ENCODE results near the gene IKZF2.
"Not testable (repeated sequence)": the region's sequence is repeated elsewhere in the genome, so short reads cannot be mapped to it uniquely, and the experiment has no call there.

IKZF2 gene

GRCh38 chr2:213066443-213066743 is 85.0 kb downstream of the IKZF2 start:
- H3K27me3 Mint-ChIP-seq: no peaks in the 10 kb centered on the region
- H3K27ac Mint-ChIP-seq: peak overlapping the region; percentile 8
- ATAC-seq (no peak), DNase-seq (no peak)
- H3K4me1 Mint-ChIP-seq: peaks cover 44% of the 10 kb centered on the region
- no peaks in the 10 kb centered on the region for H3K9me3 Mint-ChIP-seq
- H3K36me3 Mint-ChIP-seq (ENCODE audit: low read depth): no peaks in the 10 kb centered on the region
- peak overlapping the region; percentile 49 for H3K4me3 Mint-ChIP-seq

GRCh38 chr2:213065583-213066442 is 85.6 kb downstream of the IKZF2 start:
- Mint-ChIP-seq H3K4me3 (peak overlapping the region; percentile 49), H3K36me3 (ENCODE audit: low read depth) (no peaks in the 10 kb centered on the region), H3K27me3 (no peaks in the 10 kb centered on the region), H3K4me1 (peaks cover 44% of the 10 kb centered on the region), H3K9me3 (no peaks in the 10 kb centered on the region), H3K27ac (peak overlapping the region; percentile 8)
- no peak for DNase-seq
- ATAC-seq: peak; percentile 46

- no peaks in the 10 kb centered on the region for H3K36me3 Mint-ChIP-seq (ENCODE audit: low read depth)
- H3K4me1 Mint-ChIP-seq: peaks cover 36% of the 10 kb centered on the region
- DNase-seq: no peak
- H3K27me3 Mint-ChIP-seq: no peaks in the 10 kb centered on the region
- H3K9me3 Mint-ChIP-seq: no peaks in the 10 kb centered on the region
- no peak overlapping the region for H3K27ac Mint-ChIP-seq
- no peak for ATAC-seq
- H3K4me3 Mint-ChIP-seq: no peak overlapping the region
Measured at GRCh38 chr2:213064099-213064498, 87.3 kb downstream of the IKZF2 start.

GRCh38 chr2:213057977-213058376 is 93.4 kb downstream of the IKZF2 start:
- Mint-ChIP-seq H3K9me3 (no peaks in the 10 kb centered on the region), H3K36me3 (ENCODE audit: low read depth) (no peaks in the 10 kb centered on the region), H3K4me1 (peaks cover 14% of the 10 kb centered on the region), H3K4me3 (no peak overlapping the region), H3K27ac (no peak overlapping the region), H3K27me3 (no peaks in the 10 kb centered on the region)
- no peak for ATAC-seq
- DNase-seq: no peak

- H3K4me3 Mint-ChIP-seq: no peak overlapping the region
- DNase-seq: no peak
- H3K27ac Mint-ChIP-seq: no peak overlapping the region
- H3K9me3 Mint-ChIP-seq: no peaks in the 10 kb centered on the region
- no peak for ATAC-seq
- H3K36me3 Mint-ChIP-seq (ENCODE audit: low read depth): peaks cover 16% of the 10 kb centered on the region
- H3K4me1 Mint-ChIP-seq: peaks cover 3% of the 10 kb centered on the region
- H3K27me3 Mint-ChIP-seq: no peaks in the 10 kb centered on the region
Measured at GRCh38 chr2:213046431-213046830, 105.0 kb downstream of the IKZF2 start.

- H3K27me3 Mint-ChIP-seq: no peaks in the 10 kb centered on the region
- H3K9me3 Mint-ChIP-seq: no peaks in the 10 kb centered on the region
- no peak overlapping the region for H3K4me3 Mint-ChIP-seq
- peaks cover 3% of the 10 kb centered on the region for H3K4me1 Mint-ChIP-seq
- no peak for DNase-seq
- no peak for ATAC-seq
- H3K27ac Mint-ChIP-seq: no peak overlapping the region
- H3K36me3 Mint-ChIP-seq (ENCODE audit: low read depth): peaks cover 16% of the 10 kb centered on the region
Measured at GRCh38 chr2:213043566-213043965, 107.8 kb downstream of the IKZF2 start.

GRCh38 chr2:213042262-213042661 is 109.2 kb downstream of the IKZF2 start:
- Mint-ChIP-seq H3K36me3 (ENCODE audit: low read depth) (peaks cover 16% of the 10 kb centered on the region), H3K27me3 (no peaks in the 10 kb centered on the region), H3K9me3 (no peaks in the 10 kb centered on the region), H3K4me3 (no peak overlapping the region), H3K4me1 (peaks cover 16% of the 10 kb centered on the region), H3K27ac (no peak overlapping the region)
- DNase-seq (no peak), ATAC-seq (no peak)

GRCh38 chr2:213036836-213037235 is 114.6 kb downstream of the IKZF2 start:
- Mint-ChIP-seq H3K4me3 (no peak overlapping the region), H3K27ac (peak overlapping the region; percentile 32), H3K9me3 (no peaks in the 10 kb centered on the region), H3K36me3 (ENCODE audit: low read depth) (peaks cover 6% of the 10 kb centered on the region), H3K27me3 (no peaks in the 10 kb centered on the region), H3K4me1 (peaks cover 53% of the 10 kb centered on the region)
- peak; percentile 48 for ATAC-seq
- no peak for DNase-seq

- Mint-ChIP-seq H3K4me3 (no peak overlapping the region), H3K4me1 (peaks cover 59% of the 10 kb centered on the region), H3K36me3 (ENCODE audit: low read depth) (peaks cover 7% of the 10 kb centered on the region), H3K9me3 (no peaks in the 10 kb centered on the region), H3K27ac (peak overlapping the region; percentile 62), H3K27me3 (no peaks in the 10 kb centered on the region)
- no peak for DNase-seq
- peak; percentile 66 for ATAC-seq
Measured at GRCh38 chr2:213034585-213034984, 116.8 kb downstream of the IKZF2 start.

GRCh38 chr2:213032607-213033006 is 118.8 kb downstream of the IKZF2 start:
- DNase-seq: no peak
- Mint-ChIP-seq H3K4me3 (no peak overlapping the region), H3K36me3 (ENCODE audit: low read depth) (peaks cover 7% of the 10 kb centered on the region), H3K27me3 (no peaks in the 10 kb centered on the region), H3K9me3 (no peaks in the 10 kb centered on the region), H3K27ac (no peak overlapping the region), H3K4me1 (peaks cover 51% of the 10 kb centered on the region)
- ATAC-seq: no peak

GRCh38 chr2:213022987-213023386 is 128.4 kb downstream of the IKZF2 start:
- Mint-ChIP-seq H3K9me3 (peaks cover 4% of the 10 kb centered on the region), H3K36me3 (ENCODE audit: low read depth) (peaks cover 6% of the 10 kb centered on the region), H3K4me3 (no peak overlapping the region), H3K4me1 (peaks cover 29% of the 10 kb centered on the region), H3K27ac (peak overlapping the region; percentile 78), H3K27me3 (no peaks in the 10 kb centered on the region)
- no peak for ATAC-seq
- DNase-seq: no peak

GRCh38 chr2:213021971-213022899 is 129.2 kb downstream of the IKZF2 start:
- H3K36me3 Mint-ChIP-seq (ENCODE audit: low read depth): peaks cover 10% of the 10 kb centered on the region

GRCh38 chr2:213020913-213021312 is 130.5 kb downstream of the IKZF2 start:
- H3K27me3 Mint-ChIP-seq, H3K9me3 Mint-ChIP-seq, H3K27ac Mint-ChIP-seq, ATAC-seq, DNase-seq, H3K4me3 Mint-ChIP-seq: not testable (repeated sequence)
- Mint-ChIP-seq H3K36me3 (ENCODE audit: low read depth) (peaks cover 15% of the 10 kb centered on the region), H3K4me1 (peaks cover 41% of the 10 kb centered on the region)

More at GRCh38 chr2:213021971-213022899, 129.2 kb downstream of the IKZF2 start:
- peak overlapping the region; percentile 78 for H3K27ac Mint-ChIP-seq
- peak overlapping the region; percentile 35 for H3K4me3 Mint-ChIP-seq
- DNase-seq (no peak), ATAC-seq (peak; percentile 97)
- peaks cover 29% of the 10 kb centered on the region for H3K4me1 Mint-ChIP-seq
- peaks cover 2% of the 10 kb centered on the region for H3K9me3 Mint-ChIP-seq
- peaks cover 5% of the 10 kb centered on the region for H3K27me3 Mint-ChIP-seq

- Mint-ChIP-seq H3K9me3 (no peaks in the 10 kb centered on the region), H3K36me3 (ENCODE audit: low read depth) (peaks cover 17% of the 10 kb centered on the region)
- ATAC-seq: no peak
Measured at GRCh38 chr2:213020268-213020667, 131.1 kb downstream of the IKZF2 start.

GRCh38 chr2:213019368-213019767 is 132.0 kb downstream of the IKZF2 start:
- Mint-ChIP-seq H3K4me3 (no peak overlapping the region), H3K9me3 (no peaks in the 10 kb centered on the region), H3K27ac (no peak overlapping the region), H3K4me1 (peaks cover 57% of the 10 kb centered on the region), H3K27me3 (peaks cover 5% of the 10 kb centered on the region), H3K36me3 (ENCODE audit: low read depth) (peaks cover 18% of the 10 kb centered on the region)
- DNase-seq: no peak
- ATAC-seq: no peak

More at GRCh38 chr2:213020268-213020667, 131.1 kb downstream of the IKZF2 start:
- Mint-ChIP-seq H3K4me3 (no peak overlapping the region), H3K27ac (no peak overlapping the region), H3K27me3 (peaks cover 5% of the 10 kb centered on the region), H3K4me1 (peaks cover 48% of the 10 kb centered on the region)
- no peak for DNase-seq

Data from activated naive CD8-positive, alpha-beta T cell treated with anti-CD3 and anti-CD28 coated beads, Interleukin-2, amount 50 U/mL, for 24 hours (primary cell).